HG03378 (cell line): Measurements from ENCODE around the gene PADI2.

Source experiments
- ATAC-seq: cut with Tn5 transposase; IDR thresholded peaks from one replicate; pipeline ENCODE4 v1.9.1; 2021; ENCODE audit warnings: mild to moderate bottlenecking, moderate library complexity; ENCODE audit not compliant: unreplicated experiment

PADI2 gene

DNA sequence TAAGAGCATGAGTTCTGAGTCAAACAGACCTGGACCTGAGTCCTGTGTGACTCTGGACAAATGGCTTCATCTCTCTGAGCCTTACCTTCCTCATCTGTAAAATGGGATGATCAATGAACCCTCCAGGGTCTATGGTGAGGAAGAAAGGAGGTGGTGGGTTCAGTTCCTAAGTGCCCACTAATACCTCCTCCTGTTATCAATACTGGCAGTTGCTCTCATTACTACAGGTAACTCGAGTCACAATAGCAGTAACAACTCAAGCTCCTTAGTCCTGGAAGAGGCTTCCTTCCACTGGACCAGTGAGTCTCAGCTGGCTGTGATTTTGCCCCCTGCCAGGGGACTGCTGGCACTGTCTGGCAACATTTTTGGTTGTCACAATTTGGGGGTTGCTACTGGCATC lies 2.6 kb downstream of the PADI2 start:
- ATAC-seq: no peak

GRCh38 chr1:17113963-17114362 lies 5.3 kb downstream of the PADI2 start:
- no peak for ATAC-seq

DNA sequence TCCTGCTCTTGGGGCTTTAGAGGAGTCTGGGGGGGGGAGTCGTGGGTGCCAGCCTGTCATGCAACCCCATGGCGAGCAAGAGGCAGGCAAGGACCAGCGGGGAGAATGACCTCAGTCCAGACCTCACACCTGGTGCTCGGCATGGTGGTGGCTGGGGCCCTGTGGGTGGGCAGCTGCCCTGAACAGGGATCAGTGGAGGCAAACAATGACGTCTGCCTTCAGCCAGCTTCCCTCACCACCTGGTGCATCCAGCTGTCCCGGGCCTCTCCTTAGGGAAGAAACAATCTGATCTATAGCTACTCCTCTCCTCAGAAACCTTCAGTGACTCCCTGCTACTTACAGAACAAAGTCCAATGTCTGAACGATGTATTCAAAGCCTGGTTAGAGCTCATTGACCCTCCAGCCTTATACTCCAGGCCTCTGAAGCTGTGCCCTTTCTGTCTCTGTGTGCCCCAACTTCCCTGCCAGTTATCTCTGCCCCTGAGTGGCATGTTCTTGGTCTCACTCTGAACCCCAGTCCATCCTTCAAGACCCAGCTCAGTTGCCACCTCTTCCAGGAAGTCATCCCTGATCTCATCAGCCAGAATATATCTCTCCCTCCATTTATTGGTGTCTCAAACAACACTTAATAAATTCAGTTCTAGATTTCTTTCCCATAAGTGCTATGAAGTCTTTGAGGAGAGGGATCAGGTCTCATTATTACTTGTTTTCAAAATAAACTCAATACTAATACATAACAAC lies 6.6 kb downstream of the PADI2 start:
- ATAC-seq: no peak

DNA sequence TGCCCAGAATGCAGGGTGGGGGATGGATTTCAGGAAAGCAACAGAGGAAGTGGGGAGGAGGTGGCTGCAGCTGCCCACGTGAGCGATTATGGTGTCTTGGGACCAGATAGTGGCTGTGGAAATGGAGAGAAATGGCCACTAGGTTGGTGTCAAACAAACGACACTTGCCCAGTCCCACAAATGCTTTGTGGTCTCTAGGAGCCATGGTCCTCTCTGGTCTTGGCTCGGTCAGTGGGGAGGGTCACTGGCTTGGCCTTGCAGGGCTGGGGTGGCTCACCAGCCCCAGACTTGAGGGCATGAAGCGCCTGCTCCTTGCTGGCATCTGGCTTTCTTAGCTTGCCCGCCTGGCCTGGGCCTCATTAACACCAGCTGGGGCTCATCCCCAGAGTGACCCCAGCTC lies 7.2 kb downstream of the PADI2 start:
- ATAC-seq: no peak

- no peak for ATAC-seq
Observed at GRCh38 chr1:17110555-17110926, 8.7 kb downstream of the PADI2 start.

- no peak for ATAC-seq
Observed at GRCh38 chr1:17109892-17110554, 9.2 kb downstream of the PADI2 start.

DNA sequence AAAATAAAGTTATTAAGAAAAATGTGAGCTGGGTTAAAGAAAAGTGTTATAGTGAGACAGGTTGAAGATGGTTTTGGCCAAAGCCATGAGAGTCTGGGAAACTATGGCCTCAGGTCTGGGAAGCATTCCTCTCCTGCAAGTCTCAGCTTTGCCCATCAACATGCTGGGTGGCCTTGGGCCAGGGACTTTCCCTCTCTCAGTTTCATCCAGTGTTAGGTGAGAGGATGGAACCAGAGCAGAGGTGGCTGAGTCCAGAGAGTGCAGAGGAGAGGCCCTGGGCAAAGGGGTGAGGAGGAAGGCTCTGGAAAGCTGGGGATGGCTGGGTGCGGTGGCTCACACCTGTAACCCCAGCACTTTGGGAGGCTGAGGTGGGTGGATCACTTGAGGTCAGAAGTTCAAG lies 10.5 kb downstream of the PADI2 start:
- no peak for ATAC-seq

GRCh38 chr1:17108360-17108759 lies 10.9 kb downstream of the PADI2 start:
- no peak for ATAC-seq

GRCh38 chr1:17104782-17105181 lies 14.5 kb downstream of the PADI2 start:
- ATAC-seq: no peak

DNA sequence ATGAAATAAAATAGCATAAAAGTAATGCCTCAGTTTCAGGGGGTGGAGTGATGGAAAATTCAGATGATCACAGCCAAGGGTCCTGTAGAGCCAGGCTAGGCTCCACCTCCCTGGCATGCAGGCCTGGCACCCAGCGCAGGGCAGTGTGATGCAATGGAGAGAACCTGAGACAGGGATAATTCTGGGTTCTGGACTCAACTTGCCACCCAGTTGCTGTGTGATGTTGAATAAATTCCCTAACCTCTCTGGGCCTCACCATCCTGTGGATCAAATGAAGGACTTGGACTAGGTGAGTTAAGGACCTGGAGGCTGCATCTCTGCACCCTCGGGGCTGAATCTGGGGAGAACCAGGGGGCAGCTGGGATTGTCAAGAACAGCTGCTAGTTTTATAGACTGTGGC lies 17.0 kb downstream of the PADI2 start:
- no peak for ATAC-seq

DNA sequence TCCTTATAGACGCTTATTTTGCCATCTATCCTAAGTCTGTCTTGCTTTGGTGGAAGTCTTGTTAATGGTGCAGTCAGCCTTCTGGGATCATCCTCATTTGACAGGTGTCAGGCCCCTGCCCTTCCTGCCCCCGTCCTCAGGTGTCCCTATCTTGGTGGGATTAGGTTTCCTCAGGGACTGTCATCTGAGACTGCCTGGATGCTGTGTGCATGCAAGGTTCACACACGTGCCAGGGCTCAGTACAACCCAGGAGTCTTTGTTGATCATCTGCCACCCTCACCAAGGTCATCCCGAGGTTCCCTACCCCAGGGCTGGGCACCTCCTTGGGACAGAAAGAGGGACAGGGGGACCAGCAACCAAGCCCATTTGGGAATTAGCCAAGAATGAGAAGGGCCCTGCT lies 18.0 kb downstream of the PADI2 start:
- no peak for ATAC-seq

- ATAC-seq: no peak
Observed at GRCh38 chr1:17099616-17100340, 19.5 kb downstream of the PADI2 start.

DNA sequence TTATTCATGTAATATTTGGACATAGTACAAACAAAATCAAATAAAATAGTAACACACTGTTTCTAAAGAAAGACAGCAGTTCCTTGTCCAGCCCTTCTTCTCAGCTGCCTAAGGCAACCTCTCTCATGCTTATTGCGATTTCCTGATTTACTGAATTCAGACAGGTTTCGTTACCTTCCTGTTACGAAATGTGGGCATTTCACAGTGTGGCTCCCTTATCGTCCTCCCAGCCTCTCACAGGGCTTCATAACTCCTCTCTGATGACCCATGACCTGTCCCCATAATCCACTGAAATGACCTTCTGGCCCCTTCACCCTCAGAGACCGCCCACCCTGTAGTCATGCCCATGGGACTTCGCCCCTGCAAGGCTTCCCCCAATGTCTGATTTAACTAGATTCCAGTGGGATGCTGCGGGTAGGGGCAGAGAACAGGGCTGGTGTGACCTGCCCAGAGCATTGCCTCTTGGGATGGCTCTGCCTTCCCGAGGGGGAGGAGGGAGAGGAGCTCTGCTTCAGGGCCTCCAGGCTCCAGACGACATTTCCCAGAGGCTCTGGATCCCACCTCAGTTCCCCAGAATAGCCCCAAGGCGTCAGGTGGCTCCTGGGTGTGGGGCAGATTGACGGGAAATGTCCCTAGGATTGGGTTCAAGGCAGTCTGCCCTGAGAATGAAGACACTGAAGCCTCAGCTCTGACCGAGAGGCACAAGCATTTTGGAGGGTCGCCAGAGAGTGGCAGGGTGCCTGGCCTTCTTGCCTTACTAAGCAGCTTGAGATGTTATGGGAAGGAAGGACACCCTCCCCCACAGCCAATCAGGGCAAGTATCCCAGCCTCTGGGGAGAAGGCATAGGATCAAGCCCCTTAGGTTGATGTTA lies 20.6 kb downstream of the PADI2 start:
- ATAC-seq: no peak

- ATAC-seq: no peak
Observed at GRCh38 chr1:17097787-17098186, 21.5 kb downstream of the PADI2 start.

DNA sequence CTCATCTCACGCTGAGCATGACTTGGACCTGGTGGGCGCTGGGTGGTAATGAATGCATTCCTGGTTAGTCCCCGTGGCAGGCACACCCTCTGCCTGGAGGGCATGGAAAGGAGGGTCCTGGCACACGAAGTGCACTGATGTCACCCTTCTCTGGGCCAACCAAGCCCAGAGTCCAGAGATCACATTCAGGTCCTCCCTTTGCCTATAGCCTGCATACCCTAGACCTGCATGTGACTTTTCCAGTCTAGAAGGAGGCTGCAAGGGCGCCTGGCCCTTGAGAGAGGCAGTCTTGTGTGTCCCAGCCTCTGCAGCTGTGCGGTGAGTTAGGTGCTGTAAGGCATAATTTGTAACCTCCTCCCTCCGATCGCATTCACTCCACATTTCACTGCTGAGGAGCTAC lies 22.1 kb downstream of the PADI2 start:
- no peak for ATAC-seq

GRCh38 chr1:17096584-17096983 lies 22.7 kb downstream of the PADI2 start:
- no peak for ATAC-seq

DNA sequence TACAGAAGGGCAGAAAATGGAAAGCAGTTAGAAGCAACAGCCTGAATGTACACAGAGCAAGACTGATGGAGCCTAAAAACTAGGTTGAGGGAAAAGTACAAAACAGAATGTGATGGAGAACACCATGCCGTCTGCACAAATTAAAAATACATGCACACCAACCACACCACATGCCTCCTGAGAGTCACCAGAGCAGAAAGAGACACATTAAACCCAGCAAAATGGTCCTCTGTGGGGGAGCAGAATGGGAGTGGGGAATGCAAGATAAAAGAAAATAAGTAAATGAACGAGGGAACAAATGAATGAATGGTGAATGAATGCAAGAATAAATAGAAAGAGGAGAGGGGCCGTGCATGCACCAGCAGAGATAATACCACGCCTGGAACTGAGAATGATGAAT lies 24.1 kb downstream of the PADI2 start:
- ATAC-seq: no peak

GRCh38 chr1:17094664-17095063 lies 24.6 kb downstream of the PADI2 start:
- ATAC-seq: no peak

GRCh38 chr1:17093822-17094393 lies 25.3 kb downstream of the PADI2 start:
- ATAC-seq: no peak

DNA sequence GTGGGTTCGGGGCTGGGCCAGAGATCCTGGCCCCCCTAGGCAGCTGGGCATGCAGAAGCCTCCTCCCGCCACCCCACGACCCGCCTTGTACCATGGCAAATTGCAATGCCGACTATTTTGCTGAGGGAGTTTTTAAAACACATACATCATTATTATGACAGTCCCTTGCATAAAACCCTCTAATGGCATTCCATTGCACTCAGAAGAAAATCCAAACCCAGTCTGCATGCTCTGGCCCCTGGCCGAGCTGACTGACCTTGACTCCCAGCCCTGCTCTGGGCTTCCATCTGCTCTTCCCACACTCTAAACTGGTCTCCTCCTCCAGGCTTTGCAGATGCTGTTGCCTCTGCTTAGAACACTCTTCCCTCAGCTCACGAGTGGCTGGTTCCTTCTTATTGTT lies 28.0 kb downstream of the PADI2 start:
- no peak for ATAC-seq

- no peak for ATAC-seq
Observed at GRCh38 chr1:17089506-17089905, 29.7 kb downstream of the PADI2 start.
